WTC11 (cell line): ENCODE data around the gene ZFYVE16.

Experiments used
- ETV6 ChIP-seq: sonication (generic); formaldehyde crosslinking; IDR thresholded peaks from 2 replicates; pipeline ENCODE4 v1.8.1; 2022; ENCODE audit warnings: mild to moderate bottlenecking, missing genetic modification reagents
- FOXK1 ChIP-seq: sonication (generic); formaldehyde crosslinking; IDR thresholded peaks from 2 replicates; pipeline ENCODE4 v1.8.0; 2022; ENCODE audit warnings: mild to moderate bottlenecking, moderate library complexity, missing genetic modification reagents
- NFYB ChIP-seq: sonication (generic); formaldehyde crosslinking; conservative IDR thresholded peaks from 2 replicates; pipeline ENCODE4 v1.8.0; 2022; ENCODE audit warnings: low read depth, missing genetic modification reagents
- ZNF138 ChIP-seq: sonication (generic); formaldehyde crosslinking; conservative IDR thresholded peaks from 2 replicates; pipeline ENCODE4 v1.8.1; 2022; ENCODE audit warnings: mild to moderate bottlenecking, moderate library complexity, missing genetic modification reagents
- TF ChIP-seq, protein P1 (sequence below): sonication (generic); formaldehyde crosslinking; IDR thresholded peaks from 2 replicates; pipeline ENCODE4 v1.8.1; 2022; ENCODE audit warnings: low read depth, missing genetic modification reagents, borderline replicate concordance
- TF ChIP-seq, protein P2 (sequence below): sonication (generic); formaldehyde crosslinking; IDR thresholded peaks from 2 replicates; pipeline ENCODE4 v1.8.1; 2023; ENCODE audit warnings: mild to moderate bottlenecking, moderate library complexity, missing genetic modification reagents
- TF ChIP-seq, protein P3 (sequence below): sonication (generic); formaldehyde crosslinking; IDR thresholded peaks from 2 replicates; pipeline ENCODE4 v1.8.0; 2023; ENCODE audit warnings: mild to moderate bottlenecking, missing genetic modification reagents
- TF ChIP-seq, protein P4 (sequence below): sonication (generic); formaldehyde crosslinking; IDR thresholded peaks from 2 replicates; pipeline ENCODE4 v1.8.1; 2022; ENCODE audit warnings: mild to moderate bottlenecking, moderate library complexity, missing genetic modification reagents
- TF ChIP-seq, protein P5 (sequence below): fragments of 200-600 bp; IDR thresholded peaks from 2 replicates; pipeline ENCODE4 v1.8.0; 2022; ENCODE audit warnings: antibody characterized with exemption
- TF ChIP-seq, protein P6 (sequence below): sonication (generic); formaldehyde crosslinking; IDR thresholded peaks from 2 replicates; pipeline ENCODE4 v1.8.0; 2022; ENCODE audit warnings: mild to moderate bottlenecking, missing genetic modification reagents
- TF ChIP-seq, protein P7 (sequence below): sonication (generic); formaldehyde crosslinking; IDR thresholded peaks from 2 replicates; pipeline ENCODE4 v1.8.1; 2023; ENCODE audit warnings: mild to moderate bottlenecking, missing genetic modification reagents, borderline replicate concordance
- TF ChIP-seq, protein P8 (sequence below): sonication (generic); formaldehyde crosslinking; IDR thresholded peaks from 2 replicates; pipeline ENCODE4 v1.8.0; 2022; ENCODE audit warnings: mild to moderate bottlenecking, missing genetic modification reagents
- TF ChIP-seq, protein P9 (sequence below): fragments of 250-450 bp; sonication (Bioruptor Pico); conservative IDR thresholded peaks from 2 replicates; pipeline ENCODE4 v1.9.0; 2021; ENCODE audit warnings: mild to moderate bottlenecking

DNA sequence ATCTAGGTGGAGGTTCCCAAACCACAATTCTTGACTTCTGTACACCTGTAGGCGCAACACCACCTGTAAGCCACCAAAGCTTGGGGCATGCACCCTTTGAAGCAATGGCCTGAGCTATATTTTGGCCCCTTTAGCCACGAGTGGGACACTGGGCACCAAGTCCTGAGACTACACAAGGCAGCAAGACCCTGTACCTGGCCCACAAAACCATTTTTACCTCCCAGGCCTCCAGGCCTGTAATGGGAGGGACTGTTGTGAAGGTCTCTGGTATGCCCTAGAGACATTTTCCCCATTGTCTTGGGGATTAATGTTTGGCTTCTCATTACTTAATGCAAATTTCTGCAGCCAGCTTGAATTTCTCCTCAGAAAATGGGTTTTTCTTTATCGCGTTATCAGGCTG lies 55.4 kb downstream of the ZFYVE16 start:
- TF ChIP-seq, protein P1, sequence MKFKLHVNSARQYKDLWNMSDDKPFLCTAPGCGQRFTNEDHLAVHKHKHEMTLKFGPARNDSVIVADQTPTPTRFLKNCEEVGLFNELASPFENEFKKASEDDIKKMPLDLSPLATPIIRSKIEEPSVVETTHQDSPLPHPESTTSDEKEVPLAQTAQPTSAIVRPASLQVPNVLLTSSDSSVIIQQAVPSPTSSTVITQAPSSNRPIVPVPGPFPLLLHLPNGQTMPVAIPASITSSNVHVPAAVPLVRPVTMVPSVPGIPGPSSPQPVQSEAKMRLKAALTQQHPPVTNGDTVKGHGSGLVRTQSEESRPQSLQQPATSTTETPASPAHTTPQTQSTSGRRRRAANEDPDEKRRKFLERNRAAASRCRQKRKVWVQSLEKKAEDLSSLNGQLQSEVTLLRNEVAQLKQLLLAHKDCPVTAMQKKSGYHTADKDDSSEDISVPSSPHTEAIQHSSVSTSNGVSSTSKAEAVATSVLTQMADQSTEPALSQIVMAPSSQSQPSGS (CRISPR knock-in tag), result no peak
- TF ChIP-seq, protein P2, sequence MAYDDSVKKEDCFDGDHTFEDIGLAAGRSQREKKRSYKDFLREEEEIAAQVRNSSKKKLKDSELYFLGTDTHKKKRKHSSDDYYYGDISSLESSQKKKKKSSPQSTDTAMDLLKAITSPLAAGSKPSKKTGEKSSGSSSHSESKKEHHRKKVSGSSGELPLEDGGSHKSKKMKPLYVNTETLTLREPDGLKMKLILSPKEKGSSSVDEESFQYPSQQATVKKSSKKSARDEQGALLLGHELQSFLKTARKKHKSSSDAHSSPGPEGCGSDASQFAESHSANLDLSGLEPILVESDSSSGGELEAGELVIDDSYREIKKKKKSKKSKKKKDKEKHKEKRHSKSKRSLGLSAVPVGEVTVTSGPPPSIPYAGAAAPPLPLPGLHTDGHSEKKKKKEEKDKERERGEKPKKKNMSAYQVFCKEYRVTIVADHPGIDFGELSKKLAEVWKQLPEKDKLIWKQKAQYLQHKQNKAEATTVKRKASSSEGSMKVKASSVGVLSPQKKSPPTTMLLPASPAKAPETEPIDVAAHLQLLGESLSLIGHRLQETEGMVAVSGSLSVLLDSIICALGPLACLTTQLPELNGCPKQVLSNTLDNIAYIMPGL (CRISPR knock-in tag), result no peak
- TF ChIP-seq ETV6 (CRISPR knock-in tag), result no peak
- TF ChIP-seq, protein P3, sequence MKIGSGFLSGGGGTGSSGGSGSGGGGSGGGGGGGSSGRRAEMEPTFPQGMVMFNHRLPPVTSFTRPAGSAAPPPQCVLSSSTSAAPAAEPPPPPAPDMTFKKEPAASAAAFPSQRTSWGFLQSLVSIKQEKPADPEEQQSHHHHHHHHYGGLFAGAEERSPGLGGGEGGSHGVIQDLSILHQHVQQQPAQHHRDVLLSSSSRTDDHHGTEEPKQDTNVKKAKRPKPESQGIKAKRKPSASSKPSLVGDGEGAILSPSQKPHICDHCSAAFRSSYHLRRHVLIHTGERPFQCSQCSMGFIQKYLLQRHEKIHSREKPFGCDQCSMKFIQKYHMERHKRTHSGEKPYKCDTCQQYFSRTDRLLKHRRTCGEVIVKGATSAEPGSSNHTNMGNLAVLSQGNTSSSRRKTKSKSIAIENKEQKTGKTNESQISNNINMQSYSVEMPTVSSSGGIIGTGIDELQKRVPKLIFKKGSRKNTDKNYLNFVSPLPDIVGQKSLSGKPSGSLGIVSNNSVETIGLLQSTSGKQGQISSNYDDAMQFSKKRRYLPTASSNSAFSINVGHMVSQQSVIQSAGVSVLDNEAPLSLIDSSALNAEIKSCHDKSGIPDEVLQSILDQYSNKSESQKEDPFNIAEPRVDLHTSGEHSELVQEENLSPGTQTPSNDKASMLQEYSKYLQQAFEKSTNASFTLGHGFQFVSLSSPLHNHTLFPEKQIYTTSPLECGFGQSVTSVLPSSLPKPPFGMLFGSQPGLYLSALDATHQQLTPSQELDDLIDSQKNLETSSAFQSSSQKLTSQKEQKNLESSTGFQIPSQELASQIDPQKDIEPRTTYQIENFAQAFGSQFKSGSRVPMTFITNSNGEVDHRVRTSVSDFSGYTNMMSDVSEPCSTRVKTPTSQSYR (CRISPR knock-in tag), result no peak
- no peak for TF ChIP-seq ZNF138
- TF ChIP-seq, protein P4, sequence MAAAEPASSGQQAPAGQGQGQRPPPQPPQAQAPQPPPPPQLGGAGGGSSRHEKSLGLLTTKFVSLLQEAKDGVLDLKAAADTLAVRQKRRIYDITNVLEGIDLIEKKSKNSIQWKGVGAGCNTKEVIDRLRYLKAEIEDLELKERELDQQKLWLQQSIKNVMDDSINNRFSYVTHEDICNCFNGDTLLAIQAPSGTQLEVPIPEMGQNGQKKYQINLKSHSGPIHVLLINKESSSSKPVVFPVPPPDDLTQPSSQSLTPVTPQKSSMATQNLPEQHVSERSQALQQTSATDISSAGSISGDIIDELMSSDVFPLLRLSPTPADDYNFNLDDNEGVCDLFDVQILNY, result no peak
- TF ChIP-seq, protein P5, sequence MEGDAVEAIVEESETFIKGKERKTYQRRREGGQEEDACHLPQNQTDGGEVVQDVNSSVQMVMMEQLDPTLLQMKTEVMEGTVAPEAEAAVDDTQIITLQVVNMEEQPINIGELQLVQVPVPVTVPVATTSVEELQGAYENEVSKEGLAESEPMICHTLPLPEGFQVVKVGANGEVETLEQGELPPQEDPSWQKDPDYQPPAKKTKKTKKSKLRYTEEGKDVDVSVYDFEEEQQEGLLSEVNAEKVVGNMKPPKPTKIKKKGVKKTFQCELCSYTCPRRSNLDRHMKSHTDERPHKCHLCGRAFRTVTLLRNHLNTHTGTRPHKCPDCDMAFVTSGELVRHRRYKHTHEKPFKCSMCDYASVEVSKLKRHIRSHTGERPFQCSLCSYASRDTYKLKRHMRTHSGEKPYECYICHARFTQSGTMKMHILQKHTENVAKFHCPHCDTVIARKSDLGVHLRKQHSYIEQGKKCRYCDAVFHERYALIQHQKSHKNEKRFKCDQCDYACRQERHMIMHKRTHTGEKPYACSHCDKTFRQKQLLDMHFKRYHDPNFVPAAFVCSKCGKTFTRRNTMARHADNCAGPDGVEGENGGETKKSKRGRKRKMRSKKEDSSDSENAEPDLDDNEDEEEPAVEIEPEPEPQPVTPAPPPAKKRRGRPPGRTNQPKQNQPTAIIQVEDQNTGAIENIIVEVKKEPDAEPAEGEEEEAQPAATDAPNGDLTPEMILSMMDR, result no peak
- TF ChIP-seq, protein P6, sequence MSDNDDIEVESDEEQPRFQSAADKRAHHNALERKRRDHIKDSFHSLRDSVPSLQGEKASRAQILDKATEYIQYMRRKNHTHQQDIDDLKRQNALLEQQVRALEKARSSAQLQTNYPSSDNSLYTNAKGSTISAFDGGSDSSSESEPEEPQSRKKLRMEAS (CRISPR knock-in tag), result no peak
- TF ChIP-seq, protein P7, sequence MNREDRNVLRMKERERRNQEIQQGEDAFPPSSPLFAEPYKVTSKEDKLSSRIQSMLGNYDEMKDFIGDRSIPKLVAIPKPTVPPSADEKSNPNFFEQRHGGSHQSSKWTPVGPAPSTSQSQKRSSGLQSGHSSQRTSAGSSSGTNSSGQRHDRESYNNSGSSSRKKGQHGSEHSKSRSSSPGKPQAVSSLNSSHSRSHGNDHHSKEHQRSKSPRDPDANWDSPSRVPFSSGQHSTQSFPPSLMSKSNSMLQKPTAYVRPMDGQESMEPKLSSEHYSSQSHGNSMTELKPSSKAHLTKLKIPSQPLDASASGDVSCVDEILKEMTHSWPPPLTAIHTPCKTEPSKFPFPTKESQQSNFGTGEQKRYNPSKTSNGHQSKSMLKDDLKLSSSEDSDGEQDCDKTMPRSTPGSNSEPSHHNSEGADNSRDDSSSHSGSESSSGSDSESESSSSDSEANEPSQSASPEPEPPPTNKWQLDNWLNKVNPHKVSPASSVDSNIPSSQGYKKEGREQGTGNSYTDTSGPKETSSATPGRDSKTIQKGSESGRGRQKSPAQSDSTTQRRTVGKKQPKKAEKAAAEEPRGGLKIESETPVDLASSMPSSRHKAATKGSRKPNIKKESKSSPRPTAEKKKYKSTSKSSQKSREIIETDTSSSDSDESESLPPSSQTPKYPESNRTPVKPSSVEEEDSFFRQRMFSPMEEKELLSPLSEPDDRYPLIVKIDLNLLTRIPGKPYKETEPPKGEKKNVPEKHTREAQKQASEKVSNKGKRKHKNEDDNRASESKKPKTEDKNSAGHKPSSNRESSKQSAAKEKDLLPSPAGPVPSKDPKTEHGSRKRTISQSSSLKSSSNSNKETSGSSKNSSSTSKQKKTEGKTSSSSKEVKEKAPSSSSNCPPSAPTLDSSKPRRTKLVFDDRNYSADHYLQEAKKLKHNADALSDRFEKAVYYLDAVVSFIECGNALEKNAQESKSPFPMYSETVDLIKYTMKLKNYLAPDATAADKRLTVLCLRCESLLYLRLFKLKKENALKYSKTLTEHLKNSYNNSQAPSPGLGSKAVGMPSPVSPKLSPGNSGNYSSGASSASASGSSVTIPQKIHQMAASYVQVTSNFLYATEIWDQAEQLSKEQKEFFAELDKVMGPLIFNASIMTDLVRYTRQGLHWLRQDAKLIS, result no peak
- no peak for TF ChIP-seq FOXK1 (CRISPR knock-in tag)
- TF ChIP-seq NFYB (CRISPR knock-in tag), result no peak
- TF ChIP-seq, protein P8, sequence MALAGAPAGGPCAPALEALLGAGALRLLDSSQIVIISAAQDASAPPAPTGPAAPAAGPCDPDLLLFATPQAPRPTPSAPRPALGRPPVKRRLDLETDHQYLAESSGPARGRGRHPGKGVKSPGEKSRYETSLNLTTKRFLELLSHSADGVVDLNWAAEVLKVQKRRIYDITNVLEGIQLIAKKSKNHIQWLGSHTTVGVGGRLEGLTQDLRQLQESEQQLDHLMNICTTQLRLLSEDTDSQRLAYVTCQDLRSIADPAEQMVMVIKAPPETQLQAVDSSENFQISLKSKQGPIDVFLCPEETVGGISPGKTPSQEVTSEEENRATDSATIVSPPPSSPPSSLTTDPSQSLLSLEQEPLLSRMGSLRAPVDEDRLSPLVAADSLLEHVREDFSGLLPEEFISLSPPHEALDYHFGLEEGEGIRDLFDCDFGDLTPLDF (CRISPR knock-in tag), result no peak
- TF ChIP-seq, protein P9, sequence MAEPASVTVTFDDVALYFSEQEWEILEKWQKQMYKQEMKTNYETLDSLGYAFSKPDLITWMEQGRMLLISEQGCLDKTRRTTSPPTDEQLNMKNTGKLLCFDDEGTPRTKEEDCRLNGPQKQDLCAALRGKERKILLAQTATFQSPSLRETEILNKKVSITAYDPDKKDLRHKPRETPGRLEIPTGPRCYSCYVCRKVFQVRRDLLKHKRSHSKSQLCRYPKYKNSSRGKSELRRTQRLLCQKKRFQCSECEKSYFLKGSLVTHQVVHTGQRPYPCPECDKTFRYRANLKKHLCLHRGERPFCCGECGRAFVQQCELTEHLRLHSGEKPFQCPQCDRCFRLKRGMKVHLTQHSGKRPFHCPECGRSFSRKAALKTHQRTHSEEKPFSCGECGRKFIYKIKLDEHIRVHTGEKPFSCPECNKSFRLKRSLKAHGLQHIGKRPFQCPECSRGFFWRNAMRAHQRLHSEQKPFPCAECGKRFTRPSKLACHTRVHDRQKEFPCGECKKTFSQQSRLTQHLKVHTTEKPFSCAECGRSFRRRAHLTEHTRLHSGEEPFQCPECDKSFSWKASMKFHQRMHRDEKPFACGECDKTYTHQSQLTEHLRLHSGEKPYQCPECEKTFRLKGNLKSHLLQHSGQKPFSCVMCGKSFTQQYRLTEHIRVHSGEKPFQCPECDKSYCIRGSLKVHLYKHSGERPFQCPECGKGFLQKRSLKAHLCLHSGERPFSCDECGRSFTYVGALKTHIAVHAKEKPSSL, result no peak
